ENCODE measurements around the gene MAML3.

GRCh38 chr4:139822391-139822790 lies 331.6 kb downstream of the MAML3 start:
- TF ChIP-seq CTCF (IDR thresholded peaks at IDR 0.05; ENCODE audit: poor library complexity) (no peak), EZH2phosphoT487 (IDR thresholded peaks at IDR 0.05; ENCODE audit: low read depth, severe bottlenecking, unreplicated experiment) (no peak)

Data from hepatocyte (in vitro differentiated cells).